B cell (primary cell): Measurements from ENCODE around the gene STH.

Experiments
- EZH2 ChIP-seq: IDR thresholded peaks from 2 replicates; pipeline ENCODE4 v1.6.1; 2012; ENCODE audit warnings: borderline replicate concordance, low read depth, mild to moderate bottlenecking, moderate library complexity, low read length; ENCODE audit not compliant: insufficient read depth, poor library complexity, severe bottlenecking
- TF ChIP-seq, protein P1 (sequence below): fragments of 200-600 bp; IDR thresholded peaks from one replicate; pipeline ENCODE4 v1.8.0; 2022; ENCODE audit warnings: antibody characterized with exemption, mild to moderate bottlenecking

DNA sequence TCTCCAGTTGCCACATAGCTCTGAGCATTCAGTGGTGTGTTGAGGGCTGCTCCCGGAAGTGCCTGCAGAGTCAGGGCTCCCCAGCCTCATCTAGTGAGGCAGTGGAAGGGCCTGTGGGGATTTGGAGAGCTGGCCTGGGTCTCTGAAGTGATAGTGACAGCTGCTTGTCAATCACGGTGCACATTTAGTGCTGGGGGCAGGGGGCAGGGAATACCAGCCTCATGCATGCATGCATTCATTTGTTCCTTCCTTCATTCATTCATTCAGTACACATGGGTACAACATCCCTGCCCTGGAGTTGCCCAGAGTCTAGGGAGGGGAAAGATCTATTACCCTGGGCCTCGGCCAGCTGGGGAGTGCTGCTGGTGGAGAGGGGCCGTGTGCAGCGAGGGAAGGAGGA is 11.3 kb upstream of the STH start:
- TF ChIP-seq, protein P1, sequence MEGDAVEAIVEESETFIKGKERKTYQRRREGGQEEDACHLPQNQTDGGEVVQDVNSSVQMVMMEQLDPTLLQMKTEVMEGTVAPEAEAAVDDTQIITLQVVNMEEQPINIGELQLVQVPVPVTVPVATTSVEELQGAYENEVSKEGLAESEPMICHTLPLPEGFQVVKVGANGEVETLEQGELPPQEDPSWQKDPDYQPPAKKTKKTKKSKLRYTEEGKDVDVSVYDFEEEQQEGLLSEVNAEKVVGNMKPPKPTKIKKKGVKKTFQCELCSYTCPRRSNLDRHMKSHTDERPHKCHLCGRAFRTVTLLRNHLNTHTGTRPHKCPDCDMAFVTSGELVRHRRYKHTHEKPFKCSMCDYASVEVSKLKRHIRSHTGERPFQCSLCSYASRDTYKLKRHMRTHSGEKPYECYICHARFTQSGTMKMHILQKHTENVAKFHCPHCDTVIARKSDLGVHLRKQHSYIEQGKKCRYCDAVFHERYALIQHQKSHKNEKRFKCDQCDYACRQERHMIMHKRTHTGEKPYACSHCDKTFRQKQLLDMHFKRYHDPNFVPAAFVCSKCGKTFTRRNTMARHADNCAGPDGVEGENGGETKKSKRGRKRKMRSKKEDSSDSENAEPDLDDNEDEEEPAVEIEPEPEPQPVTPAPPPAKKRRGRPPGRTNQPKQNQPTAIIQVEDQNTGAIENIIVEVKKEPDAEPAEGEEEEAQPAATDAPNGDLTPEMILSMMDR: no peak
- TF ChIP-seq EZH2: no peak
